Vagina (tissue), 2 donors: ENCODE results near the gene SNX32. TPM values are rescaled to one million over a fixed set of nuclear protein-coding genes. Genes with fewer than 3 reads are reported as not detected.

Experiments
- DNase-seq, 2 donors: peaks; one replicate each; pipeline ENCODE4 v3.0.0-alpha.2; 2017; ENCODE audit errors: extremely low spot score in 2 of 2
- H3K27ac ChIP-seq: fragments of 200-600 bp; sonication (generic); one replicate; pipeline ENCODE4 v1.5.1; 2019
- H3K27me3 ChIP-seq: fragments of 200-600 bp; sonication (generic); one replicate; pipeline ENCODE4 v1.5.1; 2019
- H3K36me3 ChIP-seq, 2 donors: fragments of 200-600 bp; sonication (generic); one replicate each; pipeline ENCODE4 v1.5.1; 2017 to 2019
- H3K4me1 ChIP-seq: fragments of 200-600 bp; sonication (generic); one replicate; pipeline ENCODE4 v1.5.1; 2019
- H3K4me3 ChIP-seq, 2 donors: fragments of 200-600 bp; sonication (generic); 1 replicate in 1 of 2; 2 replicates in 1 of 2; pipeline ENCODE4 v1.5.1; 2016 to 2019
- H3K9me3 ChIP-seq: fragments of 200-600 bp; sonication (generic); one replicate; pipeline ENCODE4 v1.5.1; 2019
- POLR2A ChIP-seq, 2 donors: fragments of 450-650 bp; IDR thresholded peaks; one replicate each; pipeline ENCODE4 v1.6.1; 2017; ENCODE audit warnings: antibody characterized with exemption in 2 of 2, mild to moderate bottlenecking in 2 of 2, moderate library complexity in 2 of 2
- POLR2AphosphoS5 ChIP-seq, 2 donors: sonication (generic); formaldehyde crosslinking; IDR thresholded peaks; one replicate each; pipeline ENCODE4 v1.9.0; 2017; ENCODE audit warnings: antibody characterized with exemption in 2 of 2, mild to moderate bottlenecking in 2 of 2, low read depth in 1 of 2; ENCODE audit not compliant: insufficient read depth in 1 of 2
- intact Hi-C: fragments of 100-400 bp; cut with DNase I; formaldehyde crosslinking; loops from one replicate; pipeline ENCODE4 v1.15.1; 2023
- total RNA-seq: library from RNA; depleted of rRNA; stranded (reverse); fragments of >200 nt; gene quantifications from one replicate; pipeline ENCODE4 v1.2.3, GENCODE V29; 2016
- TF ChIP-seq, protein P1 (sequence below), 3 experiments: fragments of 450-650 bp in 2 of 3; fragments of 200-600 bp in 1 of 3; sonication (generic) in 1 of 3; IDR thresholded peaks; one replicate each; pipeline ENCODE4 v1.5.1; 2017 to 2019; ENCODE audit warnings: antibody characterized with exemption in 3 of 3, mild to moderate bottlenecking in 2 of 3, moderate library complexity in 2 of 3

SNX32 gene
- total RNA-seq, 1 donor from 2014 or later, result 1.5 TPM

GRCh38 chr11:65862941-65863888 is 29.5 kb downstream of the SNX32 start:
- no peak overlapping the region for H3K27ac ChIP-seq
- no peak for DNase-seq
- H3K4me1 ChIP-seq, result peaks cover 34% of the 10 kb centered on the region
- H3K27me3 ChIP-seq, result no peaks in the 10 kb centered on the region
- peaks cover 0 to 57% of the 10 kb centered on the region in 2 donors for H3K36me3 ChIP-seq
- intact Hi-C loops, result no loop called here
- no peaks in the 10 kb centered on the region for H3K9me3 ChIP-seq
- TF ChIP-seq, protein P1, sequence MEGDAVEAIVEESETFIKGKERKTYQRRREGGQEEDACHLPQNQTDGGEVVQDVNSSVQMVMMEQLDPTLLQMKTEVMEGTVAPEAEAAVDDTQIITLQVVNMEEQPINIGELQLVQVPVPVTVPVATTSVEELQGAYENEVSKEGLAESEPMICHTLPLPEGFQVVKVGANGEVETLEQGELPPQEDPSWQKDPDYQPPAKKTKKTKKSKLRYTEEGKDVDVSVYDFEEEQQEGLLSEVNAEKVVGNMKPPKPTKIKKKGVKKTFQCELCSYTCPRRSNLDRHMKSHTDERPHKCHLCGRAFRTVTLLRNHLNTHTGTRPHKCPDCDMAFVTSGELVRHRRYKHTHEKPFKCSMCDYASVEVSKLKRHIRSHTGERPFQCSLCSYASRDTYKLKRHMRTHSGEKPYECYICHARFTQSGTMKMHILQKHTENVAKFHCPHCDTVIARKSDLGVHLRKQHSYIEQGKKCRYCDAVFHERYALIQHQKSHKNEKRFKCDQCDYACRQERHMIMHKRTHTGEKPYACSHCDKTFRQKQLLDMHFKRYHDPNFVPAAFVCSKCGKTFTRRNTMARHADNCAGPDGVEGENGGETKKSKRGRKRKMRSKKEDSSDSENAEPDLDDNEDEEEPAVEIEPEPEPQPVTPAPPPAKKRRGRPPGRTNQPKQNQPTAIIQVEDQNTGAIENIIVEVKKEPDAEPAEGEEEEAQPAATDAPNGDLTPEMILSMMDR (IDR thresholded peaks at IDR 0.05), result no peak
- no peak for TF ChIP-seq POLR2AphosphoS5 (IDR thresholded peaks at IDR 0.05; ENCODE audit: insufficient read depth in 1 of 2, low read depth in 1 of 2)
- TF ChIP-seq POLR2A (IDR thresholded peaks at IDR 0.05), result no peak
- H3K4me3 ChIP-seq, result no peak overlapping the region

- no peaks in the 10 kb centered on the region for H3K27me3 ChIP-seq
- no peak for DNase-seq
- H3K4me1 ChIP-seq, result peaks cover 27% of the 10 kb centered on the region
- TF ChIP-seq POLR2A (IDR thresholded peaks at IDR 0.05), result no peak
- TF ChIP-seq, protein P1 (IDR thresholded peaks at IDR 0.05), result no peak
- TF ChIP-seq POLR2AphosphoS5 (IDR thresholded peaks at IDR 0.05; ENCODE audit: insufficient read depth in 1 of 2, low read depth in 1 of 2), result no peak
- no peak overlapping the region for H3K4me3 ChIP-seq
- no peak overlapping the region for H3K27ac ChIP-seq
- H3K9me3 ChIP-seq, result no peaks in the 10 kb centered on the region
- intact Hi-C loops, result no loop called here
- peaks cover 0 to 59% of the 10 kb centered on the region in 2 donors for H3K36me3 ChIP-seq
These were observed 30.3 kb downstream of the SNX32 start for GRCh38 chr11:65863889-65864705.

DNA sequence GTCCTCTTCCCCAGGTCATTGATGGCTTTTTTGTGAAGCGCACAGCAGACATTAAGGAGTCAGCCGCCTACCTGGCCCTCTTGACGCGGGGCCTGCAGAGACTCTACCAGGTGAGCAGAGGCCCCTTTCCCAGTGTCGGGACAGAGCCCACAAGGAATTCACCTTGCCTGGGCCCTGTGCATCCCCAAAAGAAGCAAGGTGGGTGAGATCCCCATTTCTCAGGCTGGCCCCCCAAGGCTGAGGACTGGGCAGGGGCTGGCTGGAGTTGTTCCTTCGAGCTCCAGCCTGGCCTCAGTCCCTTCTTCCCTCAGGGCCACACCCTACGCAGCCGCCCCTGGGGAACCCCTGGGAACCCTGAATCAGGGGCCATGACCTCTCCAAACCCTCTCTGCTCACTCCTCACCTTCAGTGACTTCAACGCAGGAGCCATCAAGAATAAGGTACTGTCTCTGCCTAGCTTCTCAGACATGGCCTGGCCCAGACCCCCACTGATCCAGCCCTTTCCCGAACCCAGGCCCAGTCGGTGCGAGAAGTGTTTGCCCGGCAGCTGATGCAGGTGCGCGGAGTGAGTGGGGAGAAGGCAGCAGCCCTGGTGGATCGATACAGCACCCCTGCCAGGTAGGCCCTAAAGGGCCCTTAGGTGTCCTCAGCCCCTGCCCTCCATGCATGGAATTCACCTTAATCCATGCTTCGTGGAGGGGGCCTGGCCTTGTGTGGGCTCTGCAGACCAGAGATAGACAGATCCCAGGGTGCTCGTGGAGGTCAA is 31.1 kb downstream of the SNX32 start:
- Histone ChIP-seq H3K4me1 (peaks cover 22% of the 10 kb centered on the region), H3K36me3 (peaks cover 0 to 59% of the 10 kb centered on the region in 2 donors), H3K27me3 (no peaks in the 10 kb centered on the region), H3K27ac (no peak overlapping the region), H3K9me3 (no peaks in the 10 kb centered on the region), H3K4me3 (no peak overlapping the region)
- TF ChIP-seq POLR2AphosphoS5 (IDR thresholded peaks at IDR 0.05; ENCODE audit: insufficient read depth in 1 of 2, low read depth in 1 of 2), result no peak
- TF ChIP-seq, protein P1 (IDR thresholded peaks at IDR 0.05), result no peak
- no peak for TF ChIP-seq POLR2A (IDR thresholded peaks at IDR 0.05)
- DNase-seq, result no peak
- intact Hi-C loops, result no loop called here

DNA sequence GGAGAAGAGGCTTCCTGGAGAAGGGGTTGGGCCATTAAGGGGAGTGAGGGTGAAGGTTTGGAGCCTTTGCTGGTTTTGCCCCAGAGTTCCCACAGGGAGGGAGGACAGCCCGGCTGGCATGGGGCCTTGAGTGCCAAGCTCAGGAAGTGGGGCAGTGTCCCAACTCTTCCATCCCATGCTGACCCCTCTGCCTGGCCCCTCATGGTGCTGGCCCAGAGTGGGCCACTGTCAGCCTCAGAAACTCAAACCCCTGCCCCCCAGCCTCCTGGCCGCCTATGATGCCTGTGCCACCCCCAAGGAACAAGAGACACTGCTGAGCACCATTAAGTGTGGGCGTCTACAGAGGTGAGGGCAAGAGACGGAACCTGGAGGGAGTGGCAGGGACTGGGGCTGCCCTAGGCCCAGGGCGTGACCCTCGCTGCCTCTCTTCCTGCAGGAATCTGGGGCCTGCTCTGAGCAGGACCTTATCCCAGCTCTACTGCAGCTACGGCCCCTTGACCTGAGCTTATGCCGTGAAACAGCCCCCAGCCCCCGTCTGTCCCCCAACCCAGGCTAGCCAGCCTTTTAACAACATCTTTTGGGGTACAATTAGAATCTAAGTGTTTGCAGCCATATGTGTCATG is 31.9 kb downstream of the SNX32 start:
- H3K4me1 ChIP-seq, result peaks cover 26% of the 10 kb centered on the region

More for the DNA sequence above, 31.9 kb downstream of the SNX32 start:
- no peak for DNase-seq
- Histone ChIP-seq H3K36me3 (peaks cover 0 to 59% of the 10 kb centered on the region in 2 donors), H3K27me3 (no peaks in the 10 kb centered on the region), H3K4me3 (no peak overlapping the region), H3K9me3 (no peaks in the 10 kb centered on the region), H3K27ac (no peak overlapping the region)
- intact Hi-C loops, result no loop called here
- TF ChIP-seq, protein P1 (IDR thresholded peaks at IDR 0.05), result no peak
- TF ChIP-seq POLR2A (IDR thresholded peaks at IDR 0.05) (no peak), POLR2AphosphoS5 (IDR thresholded peaks at IDR 0.05; ENCODE audit: insufficient read depth in 1 of 2, low read depth in 1 of 2) (no peak)
